Amniotic stem cell (primary cell): ENCODE results near the gene KCNK13.
"Not testable (repeated sequence)": the region's sequence is repeated elsewhere in the genome, so short reads cannot be mapped to it uniquely, and the experiment has no call there.

Experiments
- DNase-seq: peaks from one replicate; lab custom pipeline; 2025; lab: John Stamatoyannopoulos, UW

The KCNK13 gene

DNA sequence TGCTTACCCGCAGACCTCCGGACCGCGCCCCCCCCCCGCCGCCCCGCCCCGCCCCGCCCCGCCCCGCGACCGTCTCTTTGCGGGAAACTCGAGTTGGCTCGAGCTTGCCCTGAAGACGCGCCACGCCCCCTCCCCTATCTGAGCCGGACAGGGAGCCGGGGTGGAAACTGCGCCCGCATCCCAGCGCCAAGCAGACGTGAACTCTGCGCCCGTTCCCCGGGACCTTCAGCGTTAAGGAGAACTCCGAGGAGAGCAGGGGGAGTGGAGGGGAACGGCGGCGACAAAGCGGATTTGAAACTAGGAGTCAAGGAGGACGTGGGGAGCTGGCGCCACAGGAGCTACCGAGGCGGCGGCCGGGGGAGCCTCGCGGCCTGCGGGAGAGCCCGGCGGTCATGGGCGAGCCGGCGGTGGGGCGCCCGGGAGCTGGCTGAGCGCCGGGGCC, at the start of gene KCNK13:
KCNK13 (plus strand) TSS at position 310 of the 442 bp plus-strand sequence. CDS start 212 bp downstream, outside the sequence.
- DNase-seq = no peak

DNA sequence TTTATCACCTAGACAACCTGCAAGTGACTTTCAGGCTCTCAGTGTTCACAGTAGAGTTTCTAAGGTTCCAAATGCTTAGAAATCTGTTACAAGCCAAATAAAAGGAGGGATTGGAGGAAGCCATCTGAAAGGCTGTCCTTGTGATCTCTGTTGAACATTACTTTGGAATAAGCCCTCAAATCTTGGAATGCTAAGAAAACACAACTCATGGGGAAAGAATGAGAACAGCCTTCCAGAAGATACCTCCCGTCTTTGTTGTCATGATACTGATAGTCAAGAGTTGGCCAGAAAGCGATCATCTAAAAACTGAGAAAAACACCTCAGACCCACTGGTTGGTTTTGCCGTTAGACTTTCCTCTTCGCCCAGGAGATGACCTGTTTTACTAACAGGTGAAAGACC, 44.4 kb upstream of the KCNK13 start:
- no peak for DNase-seq

GRCh38 chr14:90019824-90020523, 41.8 kb upstream of the KCNK13 start:
- DNase-seq = no peak

GRCh38 chr14:90023176-90023896, 38.5 kb upstream of the KCNK13 start:
- DNase-seq = no peak

GRCh38 chr14:90024910-90025309, 36.9 kb upstream of the KCNK13 start:
- no peak for DNase-seq

- not testable (repeated sequence) for DNase-seq
These were observed 35.2 kb upstream of the KCNK13 start for GRCh38 chr14:90026608-90027007.

DNA sequence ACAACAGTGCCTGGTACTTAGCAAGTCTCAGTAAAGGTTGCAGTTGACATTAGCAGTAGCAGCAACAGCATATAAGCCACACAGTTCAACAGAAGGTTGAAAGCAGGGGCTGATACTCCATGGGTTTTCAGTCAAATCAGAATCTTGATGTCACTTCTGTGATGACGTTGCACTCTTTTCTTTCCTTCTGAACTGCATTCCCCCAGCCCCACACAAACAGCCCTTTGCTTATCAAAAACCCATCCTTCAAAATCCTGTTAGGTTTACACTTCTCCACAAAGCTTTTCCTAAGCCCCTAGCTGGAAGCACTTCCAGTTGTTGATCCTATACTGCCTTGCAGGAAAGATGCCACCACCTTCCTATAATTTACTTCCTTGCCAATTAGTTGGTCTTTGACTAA, 34.0 kb upstream of the KCNK13 start:
- no peak for DNase-seq

- no peak for DNase-seq
These were observed 27.6 kb upstream of the KCNK13 start for GRCh38 chr14:90034156-90034555.

DNA sequence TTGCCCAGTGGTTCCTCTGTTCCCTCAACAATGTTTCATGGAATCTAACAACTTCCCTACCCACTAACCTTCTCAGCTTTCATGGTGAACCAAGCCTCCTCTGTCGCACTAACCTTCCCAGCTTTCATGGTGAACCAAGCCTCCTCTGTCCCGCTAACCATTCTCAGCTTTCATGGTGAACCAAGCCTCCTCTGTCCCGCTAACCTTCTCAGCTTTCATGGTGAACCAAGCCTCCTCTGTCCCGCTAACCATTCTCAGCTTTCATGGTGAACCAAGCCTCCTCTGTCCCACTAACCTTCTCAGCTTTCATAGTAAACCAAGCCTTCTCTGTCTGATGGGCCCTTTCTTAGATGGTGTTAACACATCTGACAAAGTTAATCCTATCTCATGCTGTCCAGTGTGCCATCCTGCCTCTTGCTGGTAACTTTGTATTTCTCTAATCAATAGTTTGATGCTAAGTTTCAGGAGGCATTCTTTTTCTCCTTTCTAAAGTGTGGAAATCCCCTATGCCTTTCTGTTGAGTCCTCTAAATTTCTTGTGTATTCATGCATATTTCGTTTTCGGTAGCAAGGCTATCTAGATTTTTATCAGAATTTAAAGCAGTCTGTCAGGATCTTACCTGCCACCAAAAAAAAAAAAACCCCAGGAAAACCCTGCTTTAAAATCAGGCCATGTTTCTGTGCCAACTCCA, 26.8 kb upstream of the KCNK13 start:
- DNase-seq = no peak

- no peak for DNase-seq
These were observed 22.4 kb upstream of the KCNK13 start for GRCh38 chr14:90039253-90040010.

DNA sequence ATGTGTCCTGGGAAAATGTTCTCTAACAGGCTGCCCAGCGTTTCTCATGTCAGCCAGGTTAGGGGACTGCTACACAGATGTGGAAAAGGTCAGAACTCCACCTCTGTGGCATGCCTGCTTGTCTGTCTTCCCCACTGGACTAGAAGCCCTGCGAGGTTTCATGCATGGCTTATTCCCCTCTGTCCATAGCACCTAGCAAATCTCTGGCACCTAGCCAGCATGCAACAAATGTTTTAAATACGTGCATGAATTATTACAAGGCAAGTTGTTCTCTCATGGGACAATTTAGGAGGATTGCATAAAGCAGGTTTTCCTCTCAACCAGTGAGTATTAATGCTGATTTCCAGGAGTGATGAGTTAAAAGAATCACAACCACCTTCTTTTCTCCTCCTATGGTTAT, 21.4 kb upstream of the KCNK13 start:
- DNase-seq = no peak

DNA sequence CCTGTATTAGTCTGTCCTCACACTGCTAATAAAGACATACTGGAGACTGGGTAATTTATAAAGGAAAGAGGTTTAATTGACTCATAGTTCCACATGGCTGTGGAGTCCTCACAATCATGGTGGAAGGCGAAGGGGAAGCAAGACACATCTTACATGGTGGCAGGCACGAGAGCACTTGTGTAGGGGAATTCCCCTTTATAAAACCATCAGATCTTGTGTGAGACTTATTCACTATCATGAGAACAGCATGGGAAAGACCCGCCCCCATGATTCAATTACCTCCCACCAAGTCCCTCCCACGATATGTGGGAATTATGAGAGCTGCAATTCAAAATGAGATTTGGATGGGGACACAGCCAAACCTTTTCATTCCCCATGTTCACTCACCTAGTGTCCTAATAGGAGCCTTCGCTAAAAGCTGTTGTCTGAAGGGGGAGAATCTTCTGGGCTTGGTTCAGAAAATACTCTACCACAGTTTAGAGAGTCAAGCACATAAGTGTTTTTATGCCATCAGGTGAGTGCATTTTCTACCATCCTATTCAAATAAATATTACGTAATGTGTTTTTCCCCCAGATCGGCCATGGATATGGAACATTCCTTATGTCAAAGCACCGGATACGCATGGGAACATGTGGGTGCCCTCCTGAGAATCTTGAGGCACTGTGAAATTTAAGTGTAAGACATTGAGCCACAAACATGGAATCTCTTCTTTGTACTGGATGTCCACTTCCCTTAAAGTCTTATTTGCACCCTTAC, 19.1 kb upstream of the KCNK13 start:
- no peak for DNase-seq

DNA sequence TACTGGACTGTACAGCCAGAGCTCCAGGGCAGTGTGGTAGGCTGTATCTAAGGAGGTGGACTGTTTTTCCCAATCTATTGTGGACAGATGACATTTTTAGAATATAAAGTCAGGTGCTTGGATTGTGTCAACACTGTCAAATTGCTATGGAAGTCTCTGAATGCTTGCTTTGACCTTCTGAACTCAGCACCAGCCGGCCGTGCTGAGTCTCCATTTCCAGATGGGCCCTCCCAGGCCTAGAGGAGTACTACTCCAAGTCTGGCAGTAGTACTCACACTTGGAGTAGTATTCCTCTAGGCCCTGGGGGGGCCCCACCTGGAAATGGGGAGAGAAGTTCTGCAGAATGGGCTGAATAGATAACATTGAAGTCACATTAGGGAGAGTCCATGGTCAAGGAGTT, 16.2 kb upstream of the KCNK13 start:
- DNase-seq = no peak

GRCh38 chr14:90049390-90049789, 12.4 kb upstream of the KCNK13 start:
- DNase-seq = no peak

- DNase-seq = no peak
These were observed 11.5 kb upstream of the KCNK13 start for GRCh38 chr14:90050271-90050670.

GRCh38 chr14:90053044-90053443, 8.8 kb upstream of the KCNK13 start:
- DNase-seq = no peak

GRCh38 chr14:90054803-90055202, 7.0 kb upstream of the KCNK13 start:
- DNase-seq = no peak

DNA sequence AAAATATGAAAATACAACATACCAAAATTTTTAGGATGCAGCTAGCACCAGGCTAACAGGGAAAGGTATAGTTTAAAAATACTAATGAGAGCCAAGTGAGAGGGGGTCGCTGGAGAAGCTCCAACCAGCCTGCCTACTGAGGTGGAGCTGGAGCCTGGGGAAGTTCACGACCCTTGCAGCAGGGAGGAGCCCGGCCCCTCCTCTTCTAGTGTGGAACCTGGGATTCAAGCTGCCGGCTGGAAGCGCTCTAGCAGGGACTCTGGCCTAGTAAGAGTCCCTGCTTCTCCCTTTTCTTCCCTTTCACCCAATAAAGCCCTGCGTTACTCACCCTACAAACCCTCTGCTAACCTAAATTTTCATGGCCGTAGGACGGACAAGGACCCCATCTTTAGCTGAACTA, 5.0 kb upstream of the KCNK13 start:
- no peak for DNase-seq

DNA sequence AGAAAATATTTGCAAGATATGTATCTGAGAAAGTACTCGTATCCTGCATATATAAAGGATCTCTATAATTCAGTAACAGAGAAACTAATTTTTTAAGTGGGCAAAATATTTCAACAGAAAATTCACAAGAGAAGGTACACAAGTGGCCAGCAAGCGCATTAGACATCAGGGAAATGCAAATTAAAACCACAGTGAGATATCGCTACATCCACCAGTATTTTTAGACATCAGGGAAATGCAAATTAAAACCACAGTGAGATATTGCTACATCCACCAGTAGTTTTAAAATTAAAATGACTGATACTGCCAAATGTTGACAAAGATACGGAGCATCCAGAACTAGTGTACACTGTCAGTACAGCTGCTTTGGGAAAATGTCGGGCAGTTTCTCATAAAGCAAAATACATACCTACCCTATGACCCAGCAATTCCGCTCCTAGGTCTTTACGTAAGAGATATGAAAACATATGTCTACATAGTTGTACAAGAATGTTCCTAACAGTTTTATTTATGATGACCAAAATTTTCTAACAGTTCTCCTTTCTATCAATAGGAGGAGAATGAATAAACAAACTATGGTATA, 2.8 kb upstream of the KCNK13 start:
- DNase-seq = no peak

DNA sequence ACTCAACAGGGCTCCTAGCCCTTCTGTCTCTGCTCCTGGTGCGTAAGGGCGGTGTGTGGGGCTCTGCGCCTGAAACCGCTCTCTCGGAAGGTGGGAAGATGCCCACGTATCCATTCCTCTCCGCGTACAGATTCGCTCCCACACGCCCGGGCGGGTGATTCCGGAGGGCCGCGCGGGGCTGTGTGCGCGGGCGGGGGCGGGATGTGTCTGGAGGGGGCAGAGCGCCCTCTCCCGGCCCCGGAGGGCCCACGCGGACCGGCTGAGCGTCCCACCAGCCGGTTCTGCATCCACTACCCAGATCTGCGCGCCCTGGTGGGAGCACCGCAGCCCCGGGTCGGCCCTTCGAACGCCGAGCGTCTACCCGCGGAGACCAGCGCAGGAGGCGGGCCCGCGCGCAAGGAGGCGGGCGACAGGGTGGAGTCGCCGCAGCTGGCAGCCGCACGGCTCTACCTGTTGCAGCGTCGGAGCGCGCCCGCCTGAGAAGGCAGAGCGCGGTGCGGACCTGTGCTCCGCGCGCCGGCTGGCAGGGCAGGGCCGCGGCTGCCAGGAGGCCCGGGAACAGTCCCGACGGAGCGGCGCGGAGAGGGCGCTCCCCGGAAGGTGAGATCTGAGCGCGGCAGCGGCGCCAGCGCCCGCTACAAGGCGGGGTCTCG, 1.4 kb upstream of the KCNK13 start:
- DNase-seq = no peak
